ENCODE results near the gene FGF4.

DNA sequence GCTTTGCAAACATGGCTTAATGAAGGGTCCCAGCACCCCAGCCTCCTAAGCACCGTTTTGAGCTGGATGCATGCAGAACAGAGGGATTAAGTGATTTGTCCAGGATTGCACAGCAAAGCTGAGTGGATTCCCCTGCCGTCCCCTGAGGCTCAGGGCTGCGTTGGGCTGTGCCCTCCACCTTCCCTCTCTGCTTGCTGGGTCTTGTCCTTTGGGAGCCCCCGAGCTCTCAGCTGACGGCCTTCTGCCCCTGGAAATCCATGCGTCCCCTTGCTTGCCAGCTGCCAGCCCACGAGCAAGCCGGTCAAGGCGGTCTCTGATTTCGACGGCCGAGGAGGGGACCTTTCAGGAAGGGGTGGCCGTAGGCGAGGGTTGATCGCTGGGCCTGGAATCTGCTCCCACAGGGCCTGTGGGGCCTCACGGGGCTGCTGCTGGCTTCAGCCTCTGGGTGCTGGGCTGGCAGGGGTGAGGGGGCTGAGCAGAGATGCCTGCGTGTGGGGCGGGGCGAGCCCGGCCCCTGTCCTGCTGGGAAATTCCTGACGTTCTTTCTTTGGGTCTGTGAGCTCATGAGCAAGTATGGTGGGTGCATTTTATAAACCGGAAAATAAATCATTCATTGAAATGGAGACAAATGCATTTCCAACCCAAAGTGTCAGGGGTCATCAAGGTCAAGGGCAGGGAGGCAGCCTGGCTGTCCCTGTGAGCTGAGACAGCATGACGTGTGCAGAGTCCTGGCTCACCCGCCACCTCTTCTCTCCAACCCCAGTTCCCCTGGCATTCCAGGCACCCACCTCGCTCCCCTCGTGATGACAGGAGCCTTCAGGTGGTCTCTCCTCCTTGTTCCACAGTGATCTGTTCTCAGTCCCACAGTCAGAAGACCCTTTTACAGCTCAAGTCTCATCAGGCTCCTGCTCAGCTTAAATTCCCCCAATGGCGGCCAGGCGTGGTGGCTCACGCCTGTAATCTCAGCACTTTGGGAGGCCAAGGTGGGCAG is 28.1 kb downstream of the FGF4 start:
- TF ChIP-seq, protein P1, sequence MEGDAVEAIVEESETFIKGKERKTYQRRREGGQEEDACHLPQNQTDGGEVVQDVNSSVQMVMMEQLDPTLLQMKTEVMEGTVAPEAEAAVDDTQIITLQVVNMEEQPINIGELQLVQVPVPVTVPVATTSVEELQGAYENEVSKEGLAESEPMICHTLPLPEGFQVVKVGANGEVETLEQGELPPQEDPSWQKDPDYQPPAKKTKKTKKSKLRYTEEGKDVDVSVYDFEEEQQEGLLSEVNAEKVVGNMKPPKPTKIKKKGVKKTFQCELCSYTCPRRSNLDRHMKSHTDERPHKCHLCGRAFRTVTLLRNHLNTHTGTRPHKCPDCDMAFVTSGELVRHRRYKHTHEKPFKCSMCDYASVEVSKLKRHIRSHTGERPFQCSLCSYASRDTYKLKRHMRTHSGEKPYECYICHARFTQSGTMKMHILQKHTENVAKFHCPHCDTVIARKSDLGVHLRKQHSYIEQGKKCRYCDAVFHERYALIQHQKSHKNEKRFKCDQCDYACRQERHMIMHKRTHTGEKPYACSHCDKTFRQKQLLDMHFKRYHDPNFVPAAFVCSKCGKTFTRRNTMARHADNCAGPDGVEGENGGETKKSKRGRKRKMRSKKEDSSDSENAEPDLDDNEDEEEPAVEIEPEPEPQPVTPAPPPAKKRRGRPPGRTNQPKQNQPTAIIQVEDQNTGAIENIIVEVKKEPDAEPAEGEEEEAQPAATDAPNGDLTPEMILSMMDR (IDR thresholded peaks at IDR 0.05): no peak
- TF ChIP-seq POLR2A (IDR thresholded peaks at IDR 0.05): no peak
